GM23338 (cell line): ENCODE data around the gene FBXO47.

Experiments
- EZH2 ChIP-seq: fragments of 200-600 bp; sonication (generic); IDR thresholded peaks from one replicate; pipeline ENCODE4 v1.8.0; 2017; ENCODE audit warnings: antibody characterized with exemption, mild to moderate bottlenecking, low read depth; ENCODE audit not compliant: unreplicated experiment
- JUNB ChIP-seq: IDR thresholded peaks from one replicate; pipeline ENCODE4 v1.6.1; 2016; ENCODE audit warnings: antibody characterized with exemption; ENCODE audit not compliant: unreplicated experiment
- TF ChIP-seq, protein P1 (sequence below), 2 experiments: fragments of 200-600 bp in 1 of 2; sonication (generic) in 1 of 2; conservative IDR thresholded peaks; 2 replicates each; pipeline versions ENCODE4 v1.5.1 to v1.6.1; 2016 to 2017; ENCODE audit warnings: antibody characterized with exemption in 2 of 2, low read depth in 2 of 2, mild to moderate bottlenecking in 2 of 2, moderate library complexity in 1 of 2
- TF ChIP-seq, protein P2 (sequence below): IDR thresholded peaks from one replicate; pipeline ENCODE4 v1.6.1; 2018; ENCODE audit warnings: antibody characterized with exemption; ENCODE audit not compliant: unreplicated experiment

DNA sequence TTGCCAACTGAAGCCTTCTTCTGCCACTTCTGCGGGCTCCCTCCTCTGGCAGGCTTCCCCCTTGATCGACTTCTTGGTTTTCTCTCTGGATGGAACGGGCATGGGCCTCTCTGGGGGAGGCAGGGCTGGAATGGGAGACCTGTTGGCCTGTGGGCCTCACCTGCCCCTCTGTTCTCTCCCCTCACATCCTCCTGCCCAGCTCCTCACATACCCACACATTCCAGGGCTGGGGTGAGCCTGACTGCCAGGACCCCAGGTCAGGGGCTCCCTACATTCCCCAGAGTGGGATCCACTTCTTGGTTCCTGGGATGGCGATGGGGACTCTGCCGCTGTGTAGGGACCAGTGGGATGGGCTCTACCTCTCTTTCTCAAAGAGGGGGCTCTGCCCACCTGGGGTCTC is 48.3 kb downstream of the FBXO47 start:
- TF ChIP-seq, protein P1, sequence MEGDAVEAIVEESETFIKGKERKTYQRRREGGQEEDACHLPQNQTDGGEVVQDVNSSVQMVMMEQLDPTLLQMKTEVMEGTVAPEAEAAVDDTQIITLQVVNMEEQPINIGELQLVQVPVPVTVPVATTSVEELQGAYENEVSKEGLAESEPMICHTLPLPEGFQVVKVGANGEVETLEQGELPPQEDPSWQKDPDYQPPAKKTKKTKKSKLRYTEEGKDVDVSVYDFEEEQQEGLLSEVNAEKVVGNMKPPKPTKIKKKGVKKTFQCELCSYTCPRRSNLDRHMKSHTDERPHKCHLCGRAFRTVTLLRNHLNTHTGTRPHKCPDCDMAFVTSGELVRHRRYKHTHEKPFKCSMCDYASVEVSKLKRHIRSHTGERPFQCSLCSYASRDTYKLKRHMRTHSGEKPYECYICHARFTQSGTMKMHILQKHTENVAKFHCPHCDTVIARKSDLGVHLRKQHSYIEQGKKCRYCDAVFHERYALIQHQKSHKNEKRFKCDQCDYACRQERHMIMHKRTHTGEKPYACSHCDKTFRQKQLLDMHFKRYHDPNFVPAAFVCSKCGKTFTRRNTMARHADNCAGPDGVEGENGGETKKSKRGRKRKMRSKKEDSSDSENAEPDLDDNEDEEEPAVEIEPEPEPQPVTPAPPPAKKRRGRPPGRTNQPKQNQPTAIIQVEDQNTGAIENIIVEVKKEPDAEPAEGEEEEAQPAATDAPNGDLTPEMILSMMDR (conservative IDR thresholded peaks at IDR 0.05; ENCODE audit: low read depth in 2 of 2) = no peak
- TF ChIP-seq EZH2 (no peak), JUNB (no peak)
- TF ChIP-seq, protein P2, sequence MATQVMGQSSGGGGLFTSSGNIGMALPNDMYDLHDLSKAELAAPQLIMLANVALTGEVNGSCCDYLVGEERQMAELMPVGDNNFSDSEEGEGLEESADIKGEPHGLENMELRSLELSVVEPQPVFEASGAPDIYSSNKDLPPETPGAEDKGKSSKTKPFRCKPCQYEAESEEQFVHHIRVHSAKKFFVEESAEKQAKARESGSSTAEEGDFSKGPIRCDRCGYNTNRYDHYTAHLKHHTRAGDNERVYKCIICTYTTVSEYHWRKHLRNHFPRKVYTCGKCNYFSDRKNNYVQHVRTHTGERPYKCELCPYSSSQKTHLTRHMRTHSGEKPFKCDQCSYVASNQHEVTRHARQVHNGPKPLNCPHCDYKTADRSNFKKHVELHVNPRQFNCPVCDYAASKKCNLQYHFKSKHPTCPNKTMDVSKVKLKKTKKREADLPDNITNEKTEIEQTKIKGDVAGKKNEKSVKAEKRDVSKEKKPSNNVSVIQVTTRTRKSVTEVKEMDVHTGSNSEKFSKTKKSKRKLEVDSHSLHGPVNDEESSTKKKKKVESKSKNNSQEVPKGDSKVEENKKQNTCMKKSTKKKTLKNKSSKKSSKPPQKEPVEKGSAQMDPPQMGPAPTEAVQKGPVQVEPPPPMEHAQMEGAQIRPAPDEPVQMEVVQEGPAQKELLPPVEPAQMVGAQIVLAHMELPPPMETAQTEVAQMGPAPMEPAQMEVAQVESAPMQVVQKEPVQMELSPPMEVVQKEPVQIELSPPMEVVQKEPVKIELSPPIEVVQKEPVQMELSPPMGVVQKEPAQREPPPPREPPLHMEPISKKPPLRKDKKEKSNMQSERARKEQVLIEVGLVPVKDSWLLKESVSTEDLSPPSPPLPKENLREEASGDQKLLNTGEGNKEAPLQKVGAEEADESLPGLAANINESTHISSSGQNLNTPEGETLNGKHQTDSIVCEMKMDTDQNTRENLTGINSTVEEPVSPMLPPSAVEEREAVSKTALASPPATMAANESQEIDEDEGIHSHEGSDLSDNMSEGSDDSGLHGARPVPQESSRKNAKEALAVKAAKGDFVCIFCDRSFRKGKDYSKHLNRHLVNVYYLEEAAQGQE = no peak
